ENCODE results near the gene CFAP47. TPM values are rescaled to one million over a fixed set of nuclear protein-coding genes. Genes with fewer than 3 reads are reported as not detected.

CFAP47 gene, protein sequence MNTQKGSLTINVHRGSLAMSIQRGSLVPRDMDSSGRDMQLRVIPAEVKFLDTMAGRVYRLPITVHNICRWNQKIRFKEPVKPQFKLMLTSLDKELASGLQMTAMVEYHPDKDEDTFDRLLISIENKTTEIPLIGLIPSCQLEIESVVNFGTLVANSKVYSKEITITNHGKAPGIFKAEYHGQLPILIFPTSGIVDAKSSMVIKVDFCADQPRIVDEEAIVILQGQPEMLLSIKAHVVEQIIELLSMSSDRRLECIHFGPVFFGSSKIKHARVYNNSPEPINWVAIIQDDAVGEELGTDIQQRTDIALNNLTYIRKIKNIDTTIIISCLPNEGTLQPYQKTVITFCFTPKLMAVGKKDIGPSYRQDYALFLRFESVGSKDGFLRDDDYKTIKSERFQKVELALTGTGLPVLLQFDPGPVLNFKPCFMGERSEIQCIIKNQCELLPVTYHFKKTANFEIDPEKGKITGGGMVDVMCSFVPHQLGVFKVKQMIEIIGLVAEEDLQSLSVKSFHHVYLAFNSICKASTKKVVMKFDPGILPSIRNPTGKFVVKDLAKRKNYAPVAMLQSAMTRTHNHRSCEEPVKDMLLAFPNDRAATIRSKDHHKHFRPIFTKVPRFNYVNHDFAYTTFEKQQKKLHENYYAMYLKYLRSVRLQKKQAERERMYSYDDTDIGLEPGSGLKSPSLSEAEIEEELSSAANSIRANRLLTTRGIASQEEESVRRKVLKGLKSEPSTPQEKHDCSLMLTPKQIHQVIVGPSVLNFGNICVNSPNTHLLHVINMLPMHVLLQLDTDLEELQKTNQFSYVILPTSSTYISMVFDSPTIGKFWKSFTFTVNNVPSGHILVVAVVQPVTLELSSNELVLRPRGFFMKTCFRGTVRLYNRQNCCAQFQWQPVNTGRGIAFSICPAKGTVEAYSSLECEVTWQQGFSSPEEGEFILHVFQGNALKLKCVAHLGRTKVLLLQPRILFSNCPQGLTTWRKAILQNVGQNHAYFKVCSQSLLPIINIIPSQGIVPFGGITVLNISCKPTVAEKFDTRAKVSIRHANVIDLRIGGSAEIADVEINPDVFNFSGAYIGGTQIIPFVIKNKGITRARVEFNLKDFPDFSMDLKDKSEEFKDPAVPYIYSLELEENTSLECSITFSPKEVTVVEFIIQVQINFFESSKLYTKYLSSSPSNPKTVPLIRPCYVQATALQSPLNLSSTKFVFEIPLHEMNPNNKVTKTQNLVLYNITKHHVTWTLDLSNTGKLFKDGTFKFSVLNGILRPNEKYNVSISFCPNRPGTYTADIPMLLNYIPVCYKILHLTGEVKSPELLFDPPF (N-terminal part only)
- total RNA-seq: under 0.01 TPM in 1 of 2 replicates, not detected in the other

DNA sequence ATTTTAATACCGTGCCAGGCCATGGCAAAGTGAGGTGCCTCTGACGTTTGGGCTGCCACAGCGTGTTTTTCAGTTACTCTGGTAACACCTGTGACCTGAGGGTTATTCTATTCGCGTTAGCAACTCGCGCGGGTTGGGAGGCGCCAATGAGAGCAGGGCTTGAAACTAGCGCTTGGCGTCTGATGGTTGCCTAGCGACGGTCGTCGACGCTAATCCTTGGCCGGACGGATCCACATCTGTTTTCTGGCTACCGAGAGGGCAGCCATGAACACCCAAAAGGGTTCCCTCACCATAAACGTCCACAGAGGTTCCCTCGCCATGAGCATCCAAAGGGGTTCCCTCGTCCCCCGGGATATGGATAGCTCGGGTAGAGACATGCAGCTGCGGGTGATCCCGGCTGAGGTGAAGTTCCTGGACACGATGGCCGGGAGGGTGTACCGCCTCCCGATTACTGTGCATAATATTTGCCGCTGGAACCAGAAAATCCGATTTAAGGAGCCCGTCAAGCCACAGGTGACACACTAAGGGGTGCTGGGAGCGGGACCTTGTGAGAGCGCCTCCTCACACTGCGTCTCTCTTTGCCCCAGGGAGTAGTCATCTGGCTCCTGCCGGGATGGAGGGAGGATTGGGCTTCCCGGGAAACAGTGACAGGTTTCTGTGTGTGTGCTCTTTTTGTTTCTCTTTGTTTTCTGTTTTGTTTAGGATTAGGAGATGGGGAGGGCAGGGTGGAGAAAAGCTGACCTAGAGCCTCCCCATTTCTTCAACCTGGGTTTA is at the start of gene CFAP47:
Gene CFAP47 (plus strand): TSS at position 199 of the 774 bp plus-strand sequence. CDS start 66 bp downstream, at position 265.

Small RNAs within 50 kb of the gene (small RNA-seq; reads per million reads assigned to genes)
- not detected for gene RNU6-641P

Other genes starting within 250 kb of the CFAP47 start
- not detected in 2 replicates for gene MAGEB16, start 121.4 kb upstream of the CFAP47 start, total RNA-seq

Data from articular chondrocyte of knee joint (primary cell).